ENCODE results near the gene RPS6KA3.
"Not testable (repeated sequence)": the region's sequence is repeated elsewhere in the genome, so short reads cannot be mapped to it uniquely, and the experiment has no call there.

The RPS6KA3 gene

DNA sequence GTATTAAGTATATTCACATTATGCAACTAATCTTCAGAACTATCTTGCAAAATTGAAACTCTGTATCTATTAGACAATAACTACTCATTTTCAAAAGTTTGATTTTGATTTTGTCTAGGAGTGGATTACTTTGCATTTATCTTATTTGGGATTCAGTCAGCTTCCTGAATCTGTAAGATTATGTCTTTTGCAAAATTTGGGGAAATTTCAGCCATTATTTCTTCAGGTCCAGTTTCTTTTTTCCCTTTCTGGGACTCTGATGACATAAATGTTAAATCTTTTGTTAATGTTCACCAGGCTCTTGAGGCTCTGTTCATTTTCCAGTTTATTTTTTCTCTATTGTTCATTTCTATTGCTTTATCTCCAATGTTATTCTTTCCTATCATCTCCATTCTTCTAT lies 15.0 kb downstream of the RPS6KA3 start:
- H4K8ac ChIP-seq (ENCODE audit: low read length), result no peak overlapping the region
- H4K91ac ChIP-seq (ENCODE audit: low read length), result no peak overlapping the region
- no peak overlapping the region for H3K18ac ChIP-seq (ENCODE audit: low read depth in 1 of 2, low read length in 2 of 2)
- H2BK5ac ChIP-seq (ENCODE audit: low read depth, low read length, poor library complexity, severe bottlenecking), result no peak overlapping the region
- H3K27ac ChIP-seq (ENCODE audit: low read length, poor library complexity, severe bottlenecking), result no peak overlapping the region
- peaks cover 7% of the 10 kb centered on the region for H3K79me1 ChIP-seq (replicated peaks; ENCODE audit: low read length, poor library complexity, severe bottlenecking)
- H3K36me3 ChIP-seq (ENCODE audit: control insufficient read depth in 1 of 2, insufficient read depth in 2 of 2, low read depth in 1 of 2, low read length in 2 of 2), result peaks cover 3% of the 10 kb centered on the region in 2 experiments
- no peak overlapping the region for H2BK15ac ChIP-seq (ENCODE audit: low read depth, poor library complexity, severe bottlenecking)
- no peak overlapping the region for H2BK12ac ChIP-seq (ENCODE audit: low read length in 2 of 2)
- H3K27me3 ChIP-seq (ENCODE audit: control insufficient read depth in 1 of 2, insufficient read depth in 1 of 2, low read length in 2 of 2), result no peaks in the 10 kb centered on the region
- H3K4ac ChIP-seq (ENCODE audit: low read depth in 1 of 2, low read length in 2 of 2), result no peak overlapping the region
- H2AFZ ChIP-seq (ENCODE audit: low read depth, low read length), result no peak overlapping the region
- no peak for DNase-seq
- no peak overlapping the region for H2AK5ac ChIP-seq (ENCODE audit: low read length, severe bottlenecking)
- H3K4me2 ChIP-seq (ENCODE audit: low read length, poor library complexity, severe bottlenecking), result no peak overlapping the region
- H3K4me1 ChIP-seq (ENCODE audit: control insufficient read depth, insufficient read depth, low read depth, low read length), result peaks cover 3% of the 10 kb centered on the region
- H3K9ac ChIP-seq (ENCODE audit: low read length), result no peak overlapping the region
- no peak overlapping the region for H3K4me3 ChIP-seq (ENCODE audit: insufficient read depth in 1 of 2, low read depth in 1 of 2, low read length in 2 of 2)
- H3K23ac ChIP-seq (ENCODE audit: low read length in 2 of 2), result no peak overlapping the region
- no peak overlapping the region for H3K14ac ChIP-seq (ENCODE audit: low read length in 2 of 2)
- no peaks in the 10 kb centered on the region for H3K9me3 ChIP-seq (ENCODE audit: control insufficient read depth, low read length)
- no peak overlapping the region for H2BK120ac ChIP-seq (ENCODE audit: low read depth, low read length)

DNA sequence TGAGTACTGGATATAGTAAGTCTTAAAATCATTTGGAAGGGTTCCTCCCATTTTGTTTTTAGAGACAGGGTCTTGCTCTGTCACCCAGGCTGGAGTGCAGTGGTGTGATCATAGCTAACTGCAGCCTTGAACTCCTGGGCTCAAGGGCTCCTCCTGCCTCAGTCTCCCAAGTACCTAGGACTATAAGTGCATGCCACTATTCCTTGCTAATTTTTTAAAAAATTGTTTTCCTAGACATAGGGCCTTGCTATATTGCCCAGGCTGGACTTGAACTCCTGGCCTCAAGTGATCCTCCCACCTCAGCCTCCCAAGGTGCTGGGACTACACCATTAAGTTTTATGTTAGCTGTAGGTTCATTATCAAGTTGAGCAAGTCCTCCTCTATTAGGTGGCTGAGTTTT lies 16.6 kb downstream of the RPS6KA3 start:
- H2BK5ac ChIP-seq (ENCODE audit: low read depth, low read length, poor library complexity, severe bottlenecking); H3K18ac ChIP-seq (ENCODE audit: low read depth in 1 of 2, low read length in 2 of 2); H3K4me1 ChIP-seq (ENCODE audit: control insufficient read depth, insufficient read depth, low read depth, low read length); H2AFZ ChIP-seq (ENCODE audit: low read depth, low read length); H3K4me3 ChIP-seq (ENCODE audit: insufficient read depth in 1 of 2, low read depth in 1 of 2, low read length in 2 of 2); H3K4me2 ChIP-seq (ENCODE audit: low read length, poor library complexity, severe bottlenecking); H4K91ac ChIP-seq (ENCODE audit: low read length); H3K27ac ChIP-seq (ENCODE audit: low read length, poor library complexity, severe bottlenecking); DNase-seq; H2AK5ac ChIP-seq (ENCODE audit: low read length, severe bottlenecking); H4K8ac ChIP-seq (ENCODE audit: low read length); H3K9me3 ChIP-seq (ENCODE audit: control insufficient read depth, low read length); H2BK15ac ChIP-seq (ENCODE audit: low read depth, poor library complexity, severe bottlenecking); H3K9ac ChIP-seq (ENCODE audit: low read length); H3K23ac ChIP-seq (ENCODE audit: low read length in 2 of 2); H3K14ac ChIP-seq (ENCODE audit: low read length in 2 of 2); H3K27me3 ChIP-seq (ENCODE audit: control insufficient read depth in 1 of 2, insufficient read depth in 1 of 2, low read length in 2 of 2); H2BK120ac ChIP-seq (ENCODE audit: low read depth, low read length); H3K4ac ChIP-seq (ENCODE audit: low read depth in 1 of 2, low read length in 2 of 2); H3K36me3 ChIP-seq (ENCODE audit: control insufficient read depth in 1 of 2, insufficient read depth in 2 of 2, low read depth in 1 of 2, low read length in 2 of 2); H3K79me1 ChIP-seq (replicated peaks; ENCODE audit: low read length, poor library complexity, severe bottlenecking); H2BK12ac ChIP-seq (ENCODE audit: low read length in 2 of 2): not testable (repeated sequence)

DNA sequence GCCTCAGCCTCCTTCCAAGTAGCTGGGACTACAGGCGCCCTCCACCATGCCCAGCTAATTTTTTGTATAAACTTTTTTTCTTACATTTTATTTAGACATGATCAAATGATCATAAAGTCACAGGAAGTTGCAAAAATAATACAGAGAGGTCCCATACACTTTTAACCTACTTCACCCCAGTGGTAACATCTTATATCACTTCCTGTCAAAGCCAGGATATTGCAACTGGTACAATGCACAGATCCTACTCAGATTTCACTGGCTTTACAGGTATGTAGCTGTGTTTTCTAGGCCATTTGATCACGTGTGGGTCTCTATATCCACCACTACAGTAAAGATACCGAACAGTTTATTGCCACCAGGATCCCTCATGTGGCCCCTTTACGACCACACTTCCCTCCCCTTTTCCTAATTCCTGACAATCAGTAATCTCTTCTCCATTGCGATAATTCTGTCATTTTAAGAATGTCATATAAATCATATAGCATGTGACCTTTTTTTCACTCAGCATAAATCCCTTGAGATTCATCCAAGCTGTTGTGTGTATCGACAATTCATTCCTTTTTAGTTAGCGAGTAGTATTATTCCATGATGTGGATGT lies 18.0 kb downstream of the RPS6KA3 start:
- peaks cover 3% of the 10 kb centered on the region for H3K4me1 ChIP-seq (ENCODE audit: control insufficient read depth, insufficient read depth, low read depth, low read length)
- H4K91ac ChIP-seq (ENCODE audit: low read length), result no peak overlapping the region
- no peak overlapping the region for H2BK5ac ChIP-seq (ENCODE audit: low read depth, low read length, poor library complexity, severe bottlenecking)
- DNase-seq, result no peak
- no peak overlapping the region for H2BK15ac ChIP-seq (ENCODE audit: low read depth, poor library complexity, severe bottlenecking)
- no peak overlapping the region for H3K18ac ChIP-seq (ENCODE audit: low read depth in 1 of 2, low read length in 2 of 2)
- no peak overlapping the region for H2AK5ac ChIP-seq (ENCODE audit: low read length, severe bottlenecking)
- no peak overlapping the region for H3K14ac ChIP-seq (ENCODE audit: low read length in 2 of 2)
- H4K8ac ChIP-seq (ENCODE audit: low read length), result no peak overlapping the region
- H3K36me3 ChIP-seq (ENCODE audit: control insufficient read depth in 1 of 2, insufficient read depth in 2 of 2, low read depth in 1 of 2, low read length in 2 of 2), result peaks cover 3% of the 10 kb centered on the region in 2 experiments
- no peaks in the 10 kb centered on the region for H3K27me3 ChIP-seq (ENCODE audit: control insufficient read depth in 1 of 2, insufficient read depth in 1 of 2, low read length in 2 of 2)
- H3K9ac ChIP-seq (ENCODE audit: low read length), result no peak overlapping the region
- no peak overlapping the region for H3K4me2 ChIP-seq (ENCODE audit: low read length, poor library complexity, severe bottlenecking)
- no peak overlapping the region for H3K4ac ChIP-seq (ENCODE audit: low read depth in 1 of 2, low read length in 2 of 2)
- peaks cover 8% of the 10 kb centered on the region for H3K79me1 ChIP-seq (replicated peaks; ENCODE audit: low read length, poor library complexity, severe bottlenecking)
- no peaks in the 10 kb centered on the region for H3K9me3 ChIP-seq (ENCODE audit: control insufficient read depth, low read length)
- H2AFZ ChIP-seq (ENCODE audit: low read depth, low read length), result no peak overlapping the region
- H3K23ac ChIP-seq (ENCODE audit: low read length in 2 of 2), result no peak overlapping the region
- WGBS, result 79% methylated on average over 2 of the region's 7 CpGs
- no peak overlapping the region for H3K4me3 ChIP-seq (ENCODE audit: insufficient read depth in 1 of 2, low read depth in 1 of 2, low read length in 2 of 2)
- H2BK12ac ChIP-seq (ENCODE audit: low read length in 2 of 2), result no peak overlapping the region
- H3K27ac ChIP-seq (ENCODE audit: low read length, poor library complexity, severe bottlenecking), result no peak overlapping the region
- H2BK120ac ChIP-seq (ENCODE audit: low read depth, low read length), result no peak overlapping the region

DNA sequence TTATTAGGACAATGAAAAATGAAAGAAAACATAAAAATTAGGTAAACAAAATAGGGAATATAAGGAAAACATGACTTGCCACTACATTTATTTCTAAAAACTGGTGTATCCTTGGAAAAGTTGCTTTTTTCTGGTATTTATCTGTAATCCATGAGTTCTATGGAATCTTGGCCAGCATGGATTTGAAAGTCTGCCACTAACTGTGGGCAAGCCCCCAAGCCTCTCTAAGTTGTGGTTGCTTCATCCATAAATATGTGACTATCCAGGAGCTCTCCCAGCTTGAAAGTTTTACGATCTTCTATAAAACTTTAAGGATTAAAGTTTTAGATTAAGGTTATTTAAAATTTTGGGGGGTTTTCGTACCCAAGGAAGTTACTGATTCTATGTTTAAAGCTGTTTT lies 21.8 kb downstream of the RPS6KA3 start:
- no peak overlapping the region for H3K18ac ChIP-seq (ENCODE audit: low read depth in 1 of 2, low read length in 2 of 2)
- no peak overlapping the region for H3K27ac ChIP-seq (ENCODE audit: low read length, poor library complexity, severe bottlenecking)
- peaks cover 0 to 2% of the 10 kb centered on the region in 2 experiments for H3K36me3 ChIP-seq (ENCODE audit: control insufficient read depth in 1 of 2, insufficient read depth in 2 of 2, low read depth in 1 of 2, low read length in 2 of 2)
- H3K4me2 ChIP-seq (ENCODE audit: low read length, poor library complexity, severe bottlenecking), result no peak overlapping the region
- no peak overlapping the region for H2BK12ac ChIP-seq (ENCODE audit: low read length in 2 of 2)
- H4K8ac ChIP-seq (ENCODE audit: low read length), result no peak overlapping the region
- H3K23ac ChIP-seq (ENCODE audit: low read length in 2 of 2), result no peak overlapping the region
- no peak overlapping the region for H3K14ac ChIP-seq (ENCODE audit: low read length in 2 of 2)
- peaks cover 3% of the 10 kb centered on the region for H3K79me1 ChIP-seq (replicated peaks; ENCODE audit: low read length, poor library complexity, severe bottlenecking)
- no peaks in the 10 kb centered on the region for H3K9me3 ChIP-seq (ENCODE audit: control insufficient read depth, low read length)
- no peak overlapping the region for H3K4me3 ChIP-seq (ENCODE audit: insufficient read depth in 1 of 2, low read depth in 1 of 2, low read length in 2 of 2)
- H2BK120ac ChIP-seq (ENCODE audit: low read depth, low read length), result no peak overlapping the region
- no CpG with 5 or more reads among the region's 2 CpGs for WGBS
- DNase-seq, result no peak
- no peaks in the 10 kb centered on the region for H3K27me3 ChIP-seq (ENCODE audit: control insufficient read depth in 1 of 2, insufficient read depth in 1 of 2, low read length in 2 of 2)
- H3K4ac ChIP-seq (ENCODE audit: low read depth in 1 of 2, low read length in 2 of 2), result no peak overlapping the region
- no peak overlapping the region for H3K9ac ChIP-seq (ENCODE audit: low read length)
- H2BK5ac ChIP-seq (ENCODE audit: low read depth, low read length, poor library complexity, severe bottlenecking), result no peak overlapping the region
- H4K91ac ChIP-seq (ENCODE audit: low read length), result no peak overlapping the region
- H2AK5ac ChIP-seq (ENCODE audit: low read length, severe bottlenecking), result no peak overlapping the region
- H2AFZ ChIP-seq (ENCODE audit: low read depth, low read length), result no peak overlapping the region
- no peak overlapping the region for H2BK15ac ChIP-seq (ENCODE audit: low read depth, poor library complexity, severe bottlenecking)
- no peaks in the 10 kb centered on the region for H3K4me1 ChIP-seq (ENCODE audit: control insufficient read depth, insufficient read depth, low read depth, low read length)
